Inflammatory macrophage (primary cell): ENCODE measurements around the gene ZBTB20.
A peak's percentile ranks its signal among the peaks of the same experiment; 100 is the strongest.
"Not testable (repeated sequence)": the region's sequence is repeated elsewhere in the genome, so short reads cannot be mapped to it uniquely, and the experiment has no call there.

Experiments used
- DNase-seq, 2 donors: peaks; one replicate each; pipeline ENCODE4 v3.0.0-alpha.2; 2020 to 2022

ZBTB20 gene

DNA sequence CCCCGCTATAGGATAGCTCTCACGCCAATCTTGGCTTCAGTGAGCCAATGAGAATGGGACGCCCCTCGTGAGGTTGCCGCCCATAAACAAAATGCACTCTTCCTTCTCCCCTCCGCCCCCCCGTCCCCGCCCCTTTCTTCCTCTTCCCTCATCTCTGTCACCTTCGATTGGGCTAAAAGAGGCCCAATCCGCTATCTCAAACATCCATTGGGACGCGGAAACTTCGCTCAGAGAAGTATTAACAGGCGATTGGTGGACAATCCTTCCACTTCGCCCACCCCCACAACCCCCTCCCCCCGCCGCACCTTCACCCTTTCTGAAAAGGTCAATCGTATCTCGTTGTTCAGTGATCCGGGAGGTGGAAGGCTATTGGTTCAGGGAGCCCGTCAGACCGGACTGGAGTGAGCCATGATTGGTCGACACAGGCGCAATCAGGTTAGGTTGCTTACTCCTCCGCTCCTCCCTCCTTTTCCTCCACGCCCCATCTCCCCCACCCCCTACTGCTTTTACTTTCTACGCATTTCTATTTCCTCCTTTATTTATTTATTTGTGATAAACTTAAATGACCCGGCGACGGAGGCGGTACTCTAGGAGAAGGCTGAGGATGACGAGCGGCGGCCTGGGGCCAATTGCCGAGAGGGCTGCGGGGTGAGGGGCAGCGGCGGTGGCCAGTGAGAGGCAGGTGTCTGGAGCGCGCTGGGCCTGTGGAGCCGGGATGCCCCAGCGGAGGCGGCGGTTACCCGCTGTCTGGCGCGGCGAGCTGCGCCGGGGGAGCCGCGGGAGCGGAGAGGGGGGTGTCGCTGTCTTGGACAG, 447 bp upstream of the ZBTB20 start:
- peak; percentile 99 to 100 for DNase-seq

DNA sequence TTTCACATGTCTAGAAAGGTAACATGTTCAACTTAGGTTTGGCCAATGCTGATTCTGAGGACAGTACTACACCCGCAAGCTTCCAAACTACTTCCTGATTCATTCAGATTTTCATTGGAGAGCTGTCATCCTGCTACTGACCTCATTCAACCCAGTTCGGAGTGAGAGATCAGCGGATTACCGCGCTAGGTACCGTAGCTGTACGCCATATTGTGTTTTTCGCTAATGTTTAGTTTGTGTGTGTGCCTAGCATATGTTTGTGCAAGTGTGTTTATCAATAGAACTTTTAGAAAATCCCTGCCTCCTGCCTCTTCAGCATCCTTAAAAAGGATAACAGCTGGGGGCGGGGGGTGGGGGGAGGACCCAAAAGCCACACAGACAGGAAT, 1.1 kb downstream of the ZBTB20 start:
- DNase-seq, result peak; percentile 71 to 78

DNA sequence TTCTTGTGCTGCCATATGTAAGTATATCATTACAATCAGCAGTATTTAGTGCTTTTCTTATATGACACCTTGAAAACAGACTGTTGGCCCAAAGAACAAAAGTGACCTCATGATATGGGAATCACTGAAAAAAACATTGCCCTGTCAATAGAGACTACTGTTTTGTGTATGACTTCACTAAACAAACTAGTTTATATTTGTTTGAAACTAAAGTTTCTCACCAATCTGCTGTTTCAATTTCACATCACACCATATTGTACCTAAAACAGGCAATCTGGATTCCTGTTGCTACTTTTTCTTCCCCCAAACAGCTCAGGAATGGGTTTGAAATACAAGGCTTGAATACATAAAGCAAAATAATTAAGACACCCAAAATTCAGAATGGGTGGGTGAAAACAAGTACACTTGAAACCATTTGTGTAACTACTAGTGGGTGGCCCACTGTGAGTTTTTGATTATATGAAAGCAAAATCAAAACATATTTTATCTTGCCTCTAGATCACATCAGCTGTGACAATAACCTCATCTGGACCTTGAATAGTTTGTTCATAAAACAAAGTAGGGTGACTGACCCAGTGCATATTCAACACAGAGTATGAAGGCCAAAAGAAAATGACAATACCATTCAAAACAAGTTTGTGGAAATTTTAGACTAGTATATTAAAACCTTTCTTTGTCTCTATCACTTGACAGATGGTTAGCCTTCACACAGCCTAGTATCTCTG, 5.9 kb downstream of the ZBTB20 start:
- no peak for DNase-seq

DNA sequence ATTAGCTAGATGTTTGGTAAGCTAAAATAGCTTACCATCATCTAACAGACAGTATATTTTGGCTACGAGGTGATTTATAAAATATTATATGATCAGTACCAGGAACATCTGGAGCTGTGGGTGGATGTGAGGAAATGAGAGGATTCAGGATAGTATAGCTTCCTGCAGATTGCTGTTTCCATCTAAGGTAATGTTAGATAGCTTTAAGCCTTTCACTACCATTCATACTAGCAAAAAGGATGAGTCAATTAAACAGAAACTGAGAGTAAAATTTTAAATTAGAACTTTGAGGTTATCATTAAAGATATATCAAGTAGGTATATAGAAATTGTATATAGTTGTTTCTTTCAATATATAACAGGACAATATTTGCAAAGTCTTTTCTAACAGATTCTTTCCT, 8.0 kb downstream of the ZBTB20 start:
- no peak for DNase-seq

DNA sequence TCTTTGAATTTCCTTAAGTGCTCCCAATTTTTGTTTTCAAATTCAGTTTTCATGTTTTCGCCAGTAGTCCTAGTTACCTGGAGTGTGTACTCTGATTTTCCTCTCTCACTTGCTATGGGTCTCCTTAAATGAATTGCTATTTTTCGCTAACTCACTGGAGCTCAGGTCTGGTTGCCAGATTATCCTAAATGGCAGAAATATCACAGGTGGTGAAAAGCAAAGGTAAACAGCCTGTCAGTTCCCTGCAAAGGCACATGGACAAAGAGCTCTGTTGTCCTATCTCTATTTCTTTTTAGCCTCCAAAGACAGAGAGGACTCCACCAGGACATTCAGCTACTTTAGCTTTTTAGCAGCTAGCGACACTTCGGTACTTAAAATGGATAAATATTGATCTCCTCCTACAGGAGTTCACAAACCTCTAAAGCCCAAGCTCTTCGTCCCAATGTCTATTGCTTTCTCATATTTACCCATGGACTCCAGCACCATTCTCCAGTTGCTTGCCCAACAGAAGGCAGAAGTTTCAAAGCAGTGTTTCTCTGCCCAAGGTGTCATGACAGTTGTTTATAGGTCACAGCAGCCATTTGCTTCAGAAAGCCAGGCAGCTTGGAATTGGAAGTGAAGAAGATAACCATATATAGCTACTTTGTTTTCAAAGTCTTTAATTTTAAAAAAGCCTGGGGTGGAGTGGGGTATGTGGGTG, 12.3 kb downstream of the ZBTB20 start:
- DNase-seq, result no peak

DNA sequence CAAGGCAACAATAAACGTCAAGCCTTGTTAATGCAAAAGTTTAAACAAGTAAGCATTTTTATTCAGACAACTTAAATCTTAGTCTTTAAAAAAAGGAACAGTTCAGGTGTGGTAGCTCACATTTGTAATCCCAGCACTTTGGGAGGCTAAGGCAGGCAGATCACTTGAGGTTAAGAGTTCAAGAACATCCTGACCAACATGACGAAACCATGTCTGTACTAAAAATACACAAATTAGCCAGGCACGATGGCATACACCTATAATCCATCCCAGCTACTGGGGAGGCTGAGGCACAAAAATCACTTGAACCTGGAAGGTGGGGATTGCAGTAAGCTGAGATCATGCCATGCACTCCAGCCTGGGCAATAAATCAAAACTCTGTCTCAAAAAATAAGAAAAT, 19.9 kb downstream of the ZBTB20 start:
- DNase-seq, result no peak

DNA sequence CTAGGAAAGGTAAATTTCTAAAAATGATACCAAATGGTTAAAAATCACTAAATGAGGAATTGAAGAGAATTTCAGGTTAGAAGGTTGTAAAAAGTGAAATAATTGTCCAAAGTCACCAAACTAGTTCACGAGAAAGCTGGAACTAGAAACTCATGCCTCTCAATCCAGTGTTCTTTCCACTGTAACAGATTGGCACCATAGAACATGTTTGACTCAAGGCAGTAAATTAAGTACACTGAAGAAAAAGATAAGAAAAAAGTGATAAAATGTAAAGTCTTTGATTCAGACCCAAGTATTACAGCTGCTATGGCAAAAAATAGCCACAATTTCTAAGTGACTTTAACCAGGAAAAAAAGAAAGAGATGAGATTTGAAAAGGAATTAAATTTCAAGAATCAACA, 26.5 kb downstream of the ZBTB20 start:
- no peak for DNase-seq

DNA sequence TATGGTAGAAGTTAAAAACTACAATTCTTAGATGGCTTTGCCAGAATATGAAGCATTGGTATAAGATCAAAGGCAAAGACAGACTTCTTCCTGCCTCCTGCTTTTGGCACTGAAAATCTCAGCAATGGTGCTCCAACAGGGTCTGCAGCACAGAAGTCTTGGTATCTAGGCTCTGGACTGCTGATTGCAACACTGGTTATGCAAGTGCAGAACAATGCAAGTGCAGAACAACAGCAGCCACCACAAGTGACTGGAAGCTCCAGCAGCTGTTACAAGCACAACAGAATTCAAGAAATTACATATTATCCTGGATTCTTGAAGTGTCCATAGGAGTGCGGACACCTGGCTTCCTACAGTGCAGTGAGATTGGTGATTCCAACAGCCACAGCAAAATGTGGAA, 33.7 kb downstream of the ZBTB20 start:
- peak; percentile 8 to 31 for DNase-seq

DNA sequence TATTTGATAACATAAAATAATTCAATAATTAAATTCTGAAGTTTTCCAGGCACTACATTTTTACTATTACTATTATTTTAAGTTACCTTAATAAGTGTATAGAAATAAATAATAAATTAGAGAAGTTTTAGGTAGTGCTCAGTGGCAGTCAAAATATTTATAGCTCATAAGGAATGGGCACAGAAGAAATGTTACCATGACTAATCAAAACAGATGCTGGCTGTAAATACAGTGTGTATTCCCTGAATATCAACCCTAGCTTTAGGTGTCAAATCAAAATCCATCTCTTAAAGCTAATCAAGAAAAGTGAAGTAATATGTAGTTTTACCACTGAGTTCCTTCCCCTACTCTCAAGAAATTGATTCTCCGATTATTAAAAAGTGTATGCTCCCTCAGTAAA, 35.5 kb downstream of the ZBTB20 start:
- no peak for DNase-seq

DNA sequence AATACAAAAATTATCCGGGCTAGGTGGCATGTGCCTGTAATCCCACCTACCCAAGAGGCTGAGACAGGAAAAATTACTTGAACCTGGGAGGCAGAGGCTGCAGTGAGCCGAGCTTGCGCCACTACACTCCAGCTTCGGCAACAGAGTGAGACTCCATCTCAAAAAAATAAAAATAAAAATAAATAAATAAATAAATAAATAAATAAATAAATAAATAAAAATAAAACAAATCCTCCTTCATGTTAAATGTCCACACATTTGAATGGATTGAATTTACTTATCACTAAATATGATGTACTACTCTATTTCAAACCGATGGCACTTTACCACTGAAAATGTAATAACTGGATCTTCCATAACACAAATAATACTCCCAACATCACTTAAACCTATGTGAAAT, 36.3 kb downstream of the ZBTB20 start:
- no peak for DNase-seq

DNA sequence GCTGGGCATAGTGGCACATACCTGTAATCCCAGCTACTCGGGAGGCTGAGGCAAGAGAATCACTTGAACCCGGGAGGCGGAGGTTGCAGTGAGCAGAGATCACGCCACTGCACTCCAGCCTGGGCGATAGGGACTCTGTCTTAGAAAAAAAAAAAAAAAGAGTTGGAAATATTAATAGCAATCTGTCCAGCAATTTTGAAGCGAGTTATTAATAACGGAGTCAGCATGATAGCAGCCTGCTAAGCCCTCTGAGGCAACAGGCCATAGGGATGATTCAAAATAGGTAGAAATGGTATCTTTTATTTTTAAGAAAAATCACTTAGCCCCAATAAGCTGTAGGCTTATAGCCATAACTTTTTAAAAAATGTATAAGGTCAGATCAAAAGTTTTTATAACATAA, 37.0 kb downstream of the ZBTB20 start:
- not testable (repeated sequence) for DNase-seq

DNA sequence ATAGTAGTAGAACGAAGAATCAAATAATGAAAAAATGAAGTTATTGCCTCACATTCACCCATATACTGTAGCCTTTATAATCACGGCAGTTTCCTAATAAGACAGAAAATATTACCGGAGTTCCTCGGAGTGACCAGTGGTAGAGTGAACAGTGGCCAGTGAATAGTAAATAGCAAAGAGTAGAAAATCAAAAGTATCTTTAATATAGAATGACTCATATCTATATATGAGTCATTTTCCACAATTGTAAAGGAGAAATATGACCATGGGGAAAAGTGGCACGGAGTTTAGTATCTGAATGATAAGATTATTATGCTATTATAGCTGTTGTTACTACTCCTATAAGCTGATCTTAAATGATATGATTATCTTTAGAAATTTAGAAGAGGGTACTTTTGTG, 38.5 kb downstream of the ZBTB20 start:
- DNase-seq, result no peak

DNA sequence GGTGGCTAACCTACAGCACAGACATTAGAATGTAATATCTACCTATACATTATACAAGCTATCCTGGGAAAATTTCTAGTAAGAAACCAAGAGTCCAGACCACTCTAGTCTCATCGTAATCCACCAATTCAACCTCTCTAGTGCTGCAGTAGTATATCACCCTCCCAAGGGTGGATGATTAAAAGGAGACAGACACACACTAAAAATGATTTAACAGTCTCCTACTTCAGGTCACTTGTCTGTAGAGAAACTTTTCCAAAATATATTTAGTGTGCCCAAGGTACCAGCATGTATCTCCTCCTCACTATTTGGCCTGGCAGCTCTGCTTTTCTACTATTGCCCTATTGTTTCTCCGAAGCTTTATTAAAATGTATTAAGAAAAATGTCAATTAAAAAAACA, 45.0 kb downstream of the ZBTB20 start:
- no peak for DNase-seq

DNA sequence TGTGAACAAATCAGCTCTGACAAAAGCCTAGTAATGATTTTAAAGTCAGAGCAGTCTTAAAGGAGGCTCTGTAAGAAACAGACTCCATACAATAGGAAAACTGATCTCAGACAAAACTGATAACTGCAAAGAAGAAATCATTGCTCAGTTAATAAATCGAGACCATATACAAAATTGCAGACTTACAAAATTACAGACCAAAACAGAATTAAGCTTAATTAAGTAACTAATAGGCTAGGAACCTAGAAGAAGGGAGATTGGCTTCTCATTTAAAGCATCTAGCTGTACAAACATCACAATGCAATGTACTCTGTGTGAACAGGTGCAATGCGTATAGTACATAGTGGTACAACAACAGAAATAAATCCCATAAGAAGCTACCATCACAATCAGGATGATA, 46.3 kb downstream of the ZBTB20 start:
- no peak for DNase-seq

DNA sequence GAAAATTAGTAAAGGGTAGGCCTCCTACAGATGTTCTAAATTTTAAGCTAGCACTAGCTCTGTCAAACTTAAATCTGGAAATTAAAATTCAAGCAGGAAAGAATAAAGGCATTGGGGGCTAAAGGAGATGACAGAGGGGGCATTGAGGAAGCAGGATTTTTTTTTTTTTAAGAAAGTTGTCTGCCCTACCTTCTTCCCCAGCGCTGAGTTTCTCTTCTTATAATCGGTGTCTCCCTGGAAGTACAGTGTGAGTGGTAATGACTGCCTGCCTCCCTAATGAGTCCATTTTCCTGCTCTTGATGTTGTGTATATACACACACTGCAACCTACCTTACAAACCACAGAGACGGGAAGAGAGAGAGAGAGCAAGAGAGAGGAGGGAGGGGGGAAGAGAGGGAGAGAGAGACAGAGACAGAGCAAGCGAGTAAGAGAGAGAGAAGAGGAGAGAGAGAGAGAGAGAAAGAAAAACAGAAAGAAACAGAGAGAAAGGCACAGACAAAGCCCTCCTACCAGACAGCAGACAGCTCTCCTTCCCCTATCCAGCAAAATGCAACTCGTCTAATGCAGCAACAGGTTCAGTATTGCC, 47.0 kb downstream of the ZBTB20 start:
- DNase-seq, result no peak

DNA sequence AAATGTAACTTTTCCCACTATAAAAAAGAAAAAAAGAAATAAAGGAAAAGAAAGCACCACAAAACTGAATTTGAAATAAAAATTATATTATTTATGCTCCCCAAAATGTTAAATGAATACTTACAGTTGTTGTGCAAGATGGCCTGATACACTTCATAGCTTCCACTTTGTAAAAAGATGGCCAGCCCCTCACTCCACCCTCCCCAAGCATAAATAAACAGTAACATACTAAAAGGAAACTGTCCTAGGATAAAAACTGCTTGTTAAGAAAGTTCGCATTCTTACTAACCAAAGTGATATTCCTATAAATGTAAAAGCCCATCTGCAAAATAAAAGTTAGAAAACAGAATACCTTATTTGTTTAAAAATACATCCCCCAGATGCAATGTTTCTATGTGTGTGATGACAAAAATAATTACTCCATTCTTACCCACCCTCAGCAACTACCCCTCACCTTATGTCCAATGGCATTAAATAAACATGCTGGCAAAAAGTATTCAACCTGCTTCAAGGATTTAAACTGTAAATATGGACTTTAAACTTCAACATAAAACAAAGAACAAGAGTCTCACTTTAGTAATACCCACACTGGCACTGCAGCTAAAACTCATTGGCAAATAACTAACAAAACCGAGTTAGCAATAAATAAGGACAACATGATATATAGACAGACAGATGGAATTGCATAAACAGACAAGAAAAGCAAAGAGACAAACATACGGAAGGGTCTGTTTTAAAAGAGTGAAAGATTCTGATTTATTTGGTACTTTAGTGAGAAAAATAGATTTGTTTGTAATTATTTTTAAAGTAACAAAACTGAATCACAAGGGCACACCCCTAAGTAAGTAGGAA, 47.7 kb downstream of the ZBTB20 start:
- DNase-seq, result no peak

DNA sequence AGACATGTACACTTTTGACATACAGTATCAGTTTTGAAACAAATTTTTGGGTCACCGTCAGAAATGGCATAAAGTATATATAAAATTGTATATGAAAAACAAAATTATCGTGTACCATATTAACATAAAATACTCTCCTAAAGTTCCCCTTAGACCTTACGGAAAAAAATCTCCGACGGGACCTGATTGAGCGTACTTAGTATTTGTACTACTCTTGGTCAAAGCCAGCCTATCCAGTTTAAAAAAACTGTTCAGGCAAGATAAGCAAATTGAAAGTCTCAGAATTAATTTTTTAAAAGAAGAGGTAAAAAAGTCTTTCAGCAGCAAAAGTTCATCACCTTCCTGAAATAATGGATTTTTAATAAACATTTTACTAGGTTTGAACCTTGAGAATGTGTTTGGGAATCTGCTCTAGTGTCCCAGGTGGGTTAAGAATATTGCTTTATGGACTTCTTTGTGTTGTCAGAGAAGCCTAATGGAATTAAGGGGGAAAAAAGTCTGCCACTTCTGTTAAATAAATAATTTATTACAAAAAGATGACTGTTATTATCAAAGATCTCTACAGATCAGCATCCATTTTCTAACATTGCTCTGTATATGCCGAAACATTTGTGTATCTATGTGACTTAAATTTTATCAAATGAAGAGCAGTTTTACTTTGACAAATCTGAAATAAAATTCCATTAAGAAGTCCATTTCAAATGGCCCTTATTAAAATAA, 48.6 kb downstream of the ZBTB20 start:
- no peak for DNase-seq

DNA sequence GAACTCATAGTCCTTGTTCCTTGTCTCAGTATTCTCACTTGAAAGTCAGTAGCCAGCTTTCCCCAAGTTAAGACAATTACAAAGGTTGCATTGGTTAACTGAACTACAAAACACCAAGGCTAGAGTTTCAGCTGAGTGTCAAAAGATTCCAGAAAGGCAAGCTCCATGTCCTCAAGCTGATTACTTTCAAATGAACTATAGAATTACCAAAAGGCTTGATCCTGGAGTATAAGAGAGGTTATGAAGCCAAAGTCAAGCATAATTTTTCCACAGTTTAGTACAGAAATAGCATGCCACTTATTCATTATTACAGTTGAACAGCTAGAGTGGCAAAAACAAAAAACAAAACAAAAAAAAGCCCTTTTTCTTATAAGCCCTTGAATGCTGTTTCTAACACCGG, 51.9 kb downstream of the ZBTB20 start:
- DNase-seq, result no peak

DNA sequence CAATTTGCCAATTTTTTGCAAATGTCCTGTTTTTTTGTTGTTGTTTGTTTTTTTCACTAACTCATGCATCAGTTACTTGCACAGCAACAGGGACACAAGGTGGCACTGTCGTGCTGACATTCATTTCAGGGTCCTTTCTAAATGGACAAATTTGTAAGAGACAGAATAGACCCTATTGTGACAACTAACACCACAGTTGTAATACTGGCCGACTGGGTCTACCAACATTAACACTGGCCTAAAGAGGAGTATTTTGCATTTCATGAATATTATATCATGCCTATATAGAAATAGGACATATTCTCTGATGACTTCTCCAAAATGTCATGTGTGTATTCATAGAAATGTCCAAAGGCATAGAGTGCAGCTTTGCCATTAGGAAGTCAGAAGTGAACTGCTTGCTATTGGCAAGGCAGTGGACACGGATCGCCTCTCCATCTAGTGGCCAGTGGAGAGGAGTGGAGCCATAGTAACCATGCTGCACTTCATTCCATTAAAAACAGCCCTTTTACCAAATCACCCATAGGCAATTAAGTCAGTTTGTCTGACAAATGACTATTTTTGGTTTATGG, 54.8 kb downstream of the ZBTB20 start:
- DNase-seq, result peak; percentile 65 to 67

DNA sequence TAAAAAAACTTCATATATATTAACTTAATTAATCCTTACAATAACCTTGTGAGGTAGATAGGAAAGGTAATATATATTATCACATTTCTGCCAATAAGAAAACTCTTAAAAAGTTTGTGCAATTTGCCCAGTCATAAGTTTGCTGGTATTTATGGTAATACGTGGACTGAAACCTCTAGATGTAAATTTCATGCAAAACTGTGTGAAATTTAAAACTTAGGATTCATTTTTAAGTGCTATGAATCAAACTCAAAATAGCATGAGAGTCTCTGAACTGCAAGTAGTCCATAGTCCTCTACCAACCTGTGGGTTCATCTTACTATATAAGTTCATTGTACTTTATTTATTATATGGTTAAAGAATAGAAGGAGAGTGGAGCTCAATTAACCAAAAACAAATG, 56.4 kb downstream of the ZBTB20 start:
- DNase-seq, result no peak

DNA sequence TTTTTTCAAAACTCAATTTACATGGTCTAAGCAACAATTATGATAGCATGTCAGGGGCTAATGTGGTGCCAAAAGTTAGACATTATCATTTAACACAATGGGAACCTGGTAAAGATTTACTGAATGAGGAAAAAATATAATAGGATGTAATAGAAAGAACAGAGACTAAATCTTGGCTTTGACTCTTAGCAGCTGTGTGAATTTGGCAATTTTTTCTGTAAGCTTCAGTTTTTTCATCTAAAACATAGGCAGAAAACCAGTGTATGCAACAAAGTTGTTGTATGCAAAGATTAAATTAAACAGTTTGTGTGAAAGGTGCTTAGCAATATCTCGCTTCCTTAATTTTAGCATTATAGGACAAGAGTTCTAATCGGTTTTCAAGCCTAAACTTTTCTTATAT, 57.6 kb downstream of the ZBTB20 start:
- no peak for DNase-seq
